WTC11 (cell line): ENCODE results near the gene STAMBPL1. TPM values are rescaled to one million over a fixed set of nuclear protein-coding genes. Genes with fewer than 3 reads are reported as not detected.

Experiments used
- ATAC-seq: fragments of 200-7000 bp; cut with Tn5 transposase; 2 replicates; pipeline ENCODE4 v1.10.0; 2021; ENCODE audit warnings: mild to moderate bottlenecking, moderate library complexity
- CTCF ChIA-PET: fragments of 300-600 bp; sonication (Branson Sonifier 250); formaldehyde crosslinking; loops from one replicate; lab custom pipeline; 2021; ENCODE audit warnings: antibody characterized with exemption; lab: Charles Lee
- POLR2A ChIA-PET: fragments of 350-600 bp; sonication (Branson Sonifier 250); formaldehyde crosslinking; loops from one replicate; lab custom pipeline; 2021; ENCODE audit warnings: antibody characterized with exemption; lab: Charles Lee
- DNase-seq: peaks from one replicate; pipeline ENCODE4 v3.0.0; 2021; ENCODE audit warnings: low spot score
- H3K27ac Mint-ChIP-seq: 2 replicates; pipeline ENCODE4 v1.8.0; 2021; ENCODE audit warnings: mixed read lengths
- H3K27me3 Mint-ChIP-seq: 2 replicates; pipeline ENCODE4 v1.8.0; 2021; ENCODE audit warnings: low read depth, mild to moderate bottlenecking, moderate library complexity, mixed read lengths
- H3K36me3 Mint-ChIP-seq: 2 replicates; pipeline ENCODE4 v1.8.0; 2021; ENCODE audit warnings: mixed read lengths
- H3K4me1 Mint-ChIP-seq: 2 replicates; pipeline ENCODE4 v1.8.0; 2022; ENCODE audit warnings: mixed read lengths
- H3K4me3 Mint-ChIP-seq: 2 replicates; pipeline ENCODE4 v1.8.0; 2021; ENCODE audit warnings: mild to moderate bottlenecking, moderate library complexity, mixed read lengths
- H3K9me3 Mint-ChIP-seq: 2 replicates; pipeline ENCODE4 v1.8.0; 2021; ENCODE audit warnings: mixed read lengths
- ATF1 ChIP-seq: sonication (generic); formaldehyde crosslinking; IDR thresholded peaks from 2 replicates; pipeline ENCODE4 v1.8.1; 2023; ENCODE audit warnings: mild to moderate bottlenecking, moderate library complexity, missing genetic modification reagents
- ATF3 ChIP-seq: sonication (generic); formaldehyde crosslinking; conservative IDR thresholded peaks from 2 replicates; pipeline ENCODE4 v1.8.1; 2022; ENCODE audit warnings: mild to moderate bottlenecking, missing genetic modification reagents
- ATF6 ChIP-seq: sonication (generic); formaldehyde crosslinking; IDR thresholded peaks from 2 replicates; pipeline ENCODE4 v1.8.1; 2023; ENCODE audit warnings: mild to moderate bottlenecking, missing genetic modification reagents
- E2F1 ChIP-seq: sonication (generic); formaldehyde crosslinking; IDR thresholded peaks from 2 replicates; pipeline ENCODE4 v1.8.0; 2022; ENCODE audit warnings: mild to moderate bottlenecking, missing genetic modification reagents
- ETV6 ChIP-seq: sonication (generic); formaldehyde crosslinking; IDR thresholded peaks from 2 replicates; pipeline ENCODE4 v1.8.1; 2022; ENCODE audit warnings: mild to moderate bottlenecking, missing genetic modification reagents
- GTF2I ChIP-seq: fragments of 250-450 bp; sonication (Bioruptor Pico); conservative IDR thresholded peaks from 2 replicates; pipeline ENCODE4 v1.4.0; 2021; ENCODE audit warnings: mild to moderate bottlenecking
- MLX ChIP-seq: sonication (generic); formaldehyde crosslinking; IDR thresholded peaks from 2 replicates; pipeline ENCODE4 v1.8.1; 2023; ENCODE audit warnings: mild to moderate bottlenecking, missing genetic modification reagents, moderate library complexity
- NFE2L1 ChIP-seq: sonication (generic); formaldehyde crosslinking; IDR thresholded peaks from 2 replicates; pipeline ENCODE4 v1.8.1; 2023; ENCODE audit warnings: missing genetic modification reagents
- SOX15 ChIP-seq: fragments of 250-450 bp; sonication (Bioruptor Pico); IDR thresholded peaks from 2 replicates; pipeline ENCODE4 v1.9.0; 2021; ENCODE audit warnings: mild to moderate bottlenecking
- USF1 ChIP-seq: sonication (generic); formaldehyde crosslinking; IDR thresholded peaks from 2 replicates; pipeline ENCODE4 v1.8.0; 2022; ENCODE audit warnings: mild to moderate bottlenecking, missing genetic modification reagents
- USF2 ChIP-seq: sonication (generic); formaldehyde crosslinking; IDR thresholded peaks from 2 replicates; pipeline ENCODE4 v1.8.1; 2023; ENCODE audit warnings: mild to moderate bottlenecking, missing genetic modification reagents, moderate library complexity
- ZNF121 ChIP-seq: sonication (generic); formaldehyde crosslinking; IDR thresholded peaks from 2 replicates; pipeline ENCODE4 v1.8.0; 2023; ENCODE audit warnings: missing genetic modification reagents
- ZNF281 ChIP-seq: sonication (generic); formaldehyde crosslinking; IDR thresholded peaks from 2 replicates; pipeline ENCODE4 v1.8.0; 2023; ENCODE audit warnings: mild to moderate bottlenecking, missing genetic modification reagents
- ZNF423 ChIP-seq: fragments of 250-450 bp; sonication (Bioruptor Pico); IDR thresholded peaks from 2 replicates; pipeline ENCODE4 v2.1.2; 2022; ENCODE audit warnings: mild to moderate bottlenecking, moderate library complexity
- ZNF425 ChIP-seq: fragments of 250-450 bp; sonication (Bioruptor Pico); conservative IDR thresholded peaks from 2 replicates; pipeline ENCODE4 v1.9.0; 2021; ENCODE audit warnings: mild to moderate bottlenecking
- total RNA-seq: library from RNA; stranded (reverse); gene quantifications from 3 replicates; pipeline ENCODE4 v1.2.3, GENCODE V29; 2021

Gene STAMBPL1
- total RNA-seq, 1 experiment from 2014 or later, result 3.9 TPM

- H3K36me3 Mint-ChIP-seq, result no peaks in the 10 kb centered on the region
- no peak for ATAC-seq
- POLR2A ChIA-PET, result no interaction called here
- no peak for DNase-seq
- H3K4me3 Mint-ChIP-seq, result no peak overlapping the region
- TF ChIP-seq NFE2L1 (CRISPR knock-in tag) (no peak), ZNF423 (no peak), SOX15 (no peak), GTF2I (CRISPR knock-in tag) (no peak), MLX (CRISPR knock-in tag) (no peak), ZNF121 (CRISPR knock-in tag) (no peak), ATF6 (CRISPR knock-in tag) (no peak), ETV6 (CRISPR knock-in tag) (no peak), ATF1 (CRISPR knock-in tag) (no peak), ZNF425 (CRISPR knock-in tag) (no peak), USF1 (no peak), ZNF281 (CRISPR knock-in tag) (no peak), USF2 (CRISPR knock-in tag) (no peak), E2F1 (no peak), ATF3 (CRISPR knock-in tag) (no peak)
- TF ChIP-seq, all 79 proteins: peak for 0
- CTCF ChIA-PET, result interaction anchor here (1.1 to 1.4 kb wide), 2 partner anchors 16 kb away, joined by 3 to 5 read pairs; no protein-coding TSS in a partner anchor
- no peaks in the 10 kb centered on the region for H3K4me1 Mint-ChIP-seq
- no peak overlapping the region for H3K27ac Mint-ChIP-seq
- no peaks in the 10 kb centered on the region for H3K27me3 Mint-ChIP-seq
- no peaks in the 10 kb centered on the region for H3K9me3 Mint-ChIP-seq
These were observed 36.9 kb downstream of the STAMBPL1 start for GRCh38 chr10:88916986-88917385.
